ENCODE measurements around the gene PDGFRB. TPM values are rescaled to one million over a fixed set of nuclear protein-coding genes. Genes with fewer than 3 reads are reported as not detected.
A peak's percentile ranks its signal among the peaks of the same experiment; 100 is the strongest.

Gene PDGFRB
- total RNA-seq, 2 experiments from 2014 or later: 53.3 to 68.9 TPM

- Mint-ChIP-seq H3K27me3 (peaks cover 11% of the 10 kb centered on the region), H3K27ac (no peak overlapping the region), H3K4me1 (peaks cover 42% of the 10 kb centered on the region), H3K9me3 (ENCODE audit: low read depth) (no peaks in the 10 kb centered on the region), H3K36me3 (peaks cover 14% of the 10 kb centered on the region), H3K4me3 (peak overlapping the region; percentile 88)
- DNase-seq (no peak), ATAC-seq (no peak)
- CTCF ChIA-PET: interaction anchor here (0.6 to 4.0 kb wide), 3 partner anchors 22 to 159 kb away, joined by 3 to 20 read pairs (median 3); no protein-coding TSS in a partner anchor
These were observed 895 bp upstream of the PDGFRB start for GRCh38 chr5:150156540-150156939.

GRCh38 chr5:150156027-150156368, 353 bp upstream of the PDGFRB start:
- Mint-ChIP-seq H3K27me3 (peaks cover 11% of the 10 kb centered on the region), H3K27ac (peak overlapping the region; percentile 86), H3K4me1 (peaks cover 45% of the 10 kb centered on the region), H3K36me3 (peaks cover 15% of the 10 kb centered on the region), H3K4me3 (peak overlapping the region; percentile 88), H3K9me3 (ENCODE audit: low read depth) (no peaks in the 10 kb centered on the region)
- ATAC-seq (no peak), DNase-seq (no peak)
- CTCF ChIA-PET: interaction anchor here (0.6 to 4.0 kb wide), 8 partner anchors 11 to 195 kb away, joined by 3 to 20 read pairs (median 3); no protein-coding TSS in a partner anchor

GRCh38 chr5:150154618-150155128, 972 bp downstream of the PDGFRB start:
- peaks cover 11% of the 10 kb centered on the region for H3K27me3 Mint-ChIP-seq
- H3K36me3 Mint-ChIP-seq: peaks cover 20% of the 10 kb centered on the region
- ATAC-seq (no peak), DNase-seq (no peak)
- no peaks in the 10 kb centered on the region for H3K9me3 Mint-ChIP-seq (ENCODE audit: low read depth)
- H3K4me3 Mint-ChIP-seq: peak overlapping the region; percentile 88
- H3K27ac Mint-ChIP-seq: peak overlapping the region; percentile 86
- CTCF ChIA-PET: interaction anchor here (0.9 to 4.0 kb wide), 9 partner anchors 9 to 61 kb away, joined by 3 to 20 read pairs (median 4); no protein-coding TSS in a partner anchor
- peaks cover 58% of the 10 kb centered on the region for H3K4me1 Mint-ChIP-seq

- CTCF ChIA-PET: interaction anchor here (1.1 to 4.0 kb wide), 6 partner anchors 9 to 62 kb away, joined by 3 to 20 read pairs (median 4); no protein-coding TSS in a partner anchor
- H3K4me1 Mint-ChIP-seq: peaks cover 63% of the 10 kb centered on the region
- peak; percentile 18 for ATAC-seq
These were observed 1.6 kb downstream of the PDGFRB start for GRCh38 chr5:150153957-150154617.

GRCh38 chr5:150153483-150153882, 2.2 kb downstream of the PDGFRB start:
- Mint-ChIP-seq H3K9me3 (ENCODE audit: low read depth) (no peaks in the 10 kb centered on the region), H3K27me3 (peaks cover 11% of the 10 kb centered on the region), H3K4me1 (peaks cover 69% of the 10 kb centered on the region), H3K36me3 (peaks cover 25% of the 10 kb centered on the region), H3K4me3 (peak overlapping the region; percentile 88), H3K27ac (peak overlapping the region; percentile 52)
- DNase-seq (no peak), ATAC-seq (no peak)
- CTCF ChIA-PET: interaction anchor here (1.2 to 4.0 kb wide), 5 partner anchors 8 to 108 kb away, joined by 3 to 20 read pairs (median 5); no protein-coding TSS in a partner anchor

More at GRCh38 chr5:150153957-150154617, 1.6 kb downstream of the PDGFRB start:
- Mint-ChIP-seq H3K4me3 (peak overlapping the region; percentile 88), H3K27me3 (peaks cover 11% of the 10 kb centered on the region), H3K27ac (peak overlapping the region; percentile 83), H3K9me3 (ENCODE audit: low read depth) (no peaks in the 10 kb centered on the region), H3K36me3 (peaks cover 20% of the 10 kb centered on the region)
- DNase-seq: peak; percentile 70

- DNase-seq: peak; percentile 87
- peaks cover 74% of the 10 kb centered on the region for H3K4me1 Mint-ChIP-seq
- CTCF ChIA-PET: interaction anchor here (1.2 to 4.0 kb wide), 7 partner anchors 8 to 107 kb away, joined by 3 to 20 read pairs (median 4); no protein-coding TSS in a partner anchor
- peak overlapping the region; percentile 88 for H3K4me3 Mint-ChIP-seq
- peaks cover 30% of the 10 kb centered on the region for H3K36me3 Mint-ChIP-seq
- ATAC-seq: peak; percentile 56
- H3K27ac Mint-ChIP-seq: peak overlapping the region; percentile 70
- no peaks in the 10 kb centered on the region for H3K9me3 Mint-ChIP-seq (ENCODE audit: low read depth)
- H3K27me3 Mint-ChIP-seq: peaks cover 11% of the 10 kb centered on the region
These were observed 2.8 kb downstream of the PDGFRB start for GRCh38 chr5:150152636-150153462.

DNA sequence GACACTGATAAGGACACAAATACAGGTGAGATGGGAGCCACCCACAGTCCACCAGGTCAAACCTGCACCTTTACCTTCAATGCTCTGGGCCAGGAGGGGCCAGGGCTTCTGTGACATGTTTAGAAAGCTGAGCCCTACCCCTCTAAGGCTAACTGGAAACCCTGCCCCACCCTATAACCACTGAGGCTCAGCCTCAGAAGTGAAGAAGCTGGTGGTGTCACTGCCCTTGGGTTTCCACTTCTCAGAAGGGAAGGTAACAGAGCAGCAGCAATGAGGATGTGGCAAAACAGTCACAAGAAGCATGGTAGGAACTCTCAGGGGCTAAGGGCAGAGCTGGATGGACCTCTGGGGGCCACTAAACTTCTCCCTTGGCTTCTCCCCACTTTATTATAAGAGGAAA, 6.0 kb downstream of the PDGFRB start:
- ATAC-seq (peak; percentile 85), DNase-seq (peak; percentile 89)
- H3K36me3 Mint-ChIP-seq: peaks cover 35% of the 10 kb centered on the region
- no peaks in the 10 kb centered on the region for H3K9me3 Mint-ChIP-seq (ENCODE audit: low read depth)
- H3K4me1 Mint-ChIP-seq: peaks cover 77% of the 10 kb centered on the region
- peaks cover 6% of the 10 kb centered on the region for H3K27me3 Mint-ChIP-seq
- H3K27ac Mint-ChIP-seq: peak overlapping the region; percentile 93
- CTCF ChIA-PET: interaction anchor here (1.2 to 3.3 kb wide), 9 partner anchors 8 to 301 kb away, joined by 3 to 12 read pairs (median 5); no protein-coding TSS in a partner anchor
- peak overlapping the region; percentile 40 for H3K4me3 Mint-ChIP-seq

GRCh38 chr5:150148117-150148927, 7.3 kb downstream of the PDGFRB start:
- peak overlapping the region; percentile 10 for H3K4me3 Mint-ChIP-seq
- CTCF ChIA-PET: interaction anchor here (1.2 to 3.3 kb wide), 7 partner anchors 8 to 295 kb away, joined by 3 to 12 read pairs (median 5); no protein-coding TSS in a partner anchor
- ATAC-seq (no peak), DNase-seq (no peak)
- no peaks in the 10 kb centered on the region for H3K9me3 Mint-ChIP-seq (ENCODE audit: low read depth)
- peak overlapping the region; percentile 93 for H3K27ac Mint-ChIP-seq
- no peaks in the 10 kb centered on the region for H3K27me3 Mint-ChIP-seq
- H3K36me3 Mint-ChIP-seq: peaks cover 26% of the 10 kb centered on the region
- H3K4me1 Mint-ChIP-seq: peaks cover 77% of the 10 kb centered on the region

- Mint-ChIP-seq H3K36me3 (peaks cover 30% of the 10 kb centered on the region), H3K4me3 (no peak overlapping the region), H3K27ac (peak overlapping the region; percentile 54), H3K4me1 (peaks cover 77% of the 10 kb centered on the region), H3K27me3 (no peaks in the 10 kb centered on the region), H3K9me3 (ENCODE audit: low read depth) (no peaks in the 10 kb centered on the region)
- no peak for DNase-seq
- no peak for ATAC-seq
- CTCF ChIA-PET: no interaction called here
These were observed 8.0 kb downstream of the PDGFRB start for GRCh38 chr5:150147670-150148069.

- DNase-seq: no peak
- Mint-ChIP-seq H3K27ac (no peak overlapping the region), H3K4me3 (no peak overlapping the region), H3K27me3 (no peaks in the 10 kb centered on the region), H3K36me3 (peaks cover 25% of the 10 kb centered on the region), H3K9me3 (ENCODE audit: low read depth) (no peaks in the 10 kb centered on the region), H3K4me1 (peaks cover 71% of the 10 kb centered on the region)
- no peak for ATAC-seq
- CTCF ChIA-PET: no interaction called here
These were observed 8.6 kb downstream of the PDGFRB start for GRCh38 chr5:150146862-150147601.

- DNase-seq (no peak), ATAC-seq (no peak)
- H3K4me3 Mint-ChIP-seq: no peak overlapping the region
- no peaks in the 10 kb centered on the region for H3K27me3 Mint-ChIP-seq
- H3K4me1 Mint-ChIP-seq: peaks cover 70% of the 10 kb centered on the region
- peaks cover 28% of the 10 kb centered on the region for H3K36me3 Mint-ChIP-seq
- CTCF ChIA-PET: interaction anchor here (1.4 to 2.0 kb wide), 3 partner anchors 9 to 13 kb away, joined by 3 to 6 read pairs (median 6); partner anchors contain the start of gene PDGFRB
- no peaks in the 10 kb centered on the region for H3K9me3 Mint-ChIP-seq (ENCODE audit: low read depth)
- no peak overlapping the region for H3K27ac Mint-ChIP-seq
These were observed 9.4 kb downstream of the PDGFRB start for GRCh38 chr5:150146235-150146634.

GRCh38 chr5:150144879-150145278, 10.8 kb downstream of the PDGFRB start:
- Mint-ChIP-seq H3K36me3 (peaks cover 22% of the 10 kb centered on the region), H3K4me3 (no peak overlapping the region), H3K27ac (no peak overlapping the region), H3K27me3 (no peaks in the 10 kb centered on the region), H3K9me3 (ENCODE audit: low read depth) (no peaks in the 10 kb centered on the region), H3K4me1 (peaks cover 63% of the 10 kb centered on the region)
- CTCF ChIA-PET: interaction anchor here (0.8 to 2.0 kb wide), 6 partner anchors 9 to 478 kb away, joined by 3 to 6 read pairs (median 4); partner anchors contain the start of gene PDGFRB
- DNase-seq: no peak
- no peak for ATAC-seq
